Measurements from ENCODE around the gene USP21. TPM values are rescaled to one million over a fixed set of nuclear protein-coding genes. Genes with fewer than 3 reads are reported as not detected.

Gene USP21
- total and polyA plus RNA-seq, 9 of the 15 experiments (the other 6 are each of a cell fraction or from before 2014, with no cell fraction given): 4.9 to 52.4 (median 21.6) TPM

DNA sequence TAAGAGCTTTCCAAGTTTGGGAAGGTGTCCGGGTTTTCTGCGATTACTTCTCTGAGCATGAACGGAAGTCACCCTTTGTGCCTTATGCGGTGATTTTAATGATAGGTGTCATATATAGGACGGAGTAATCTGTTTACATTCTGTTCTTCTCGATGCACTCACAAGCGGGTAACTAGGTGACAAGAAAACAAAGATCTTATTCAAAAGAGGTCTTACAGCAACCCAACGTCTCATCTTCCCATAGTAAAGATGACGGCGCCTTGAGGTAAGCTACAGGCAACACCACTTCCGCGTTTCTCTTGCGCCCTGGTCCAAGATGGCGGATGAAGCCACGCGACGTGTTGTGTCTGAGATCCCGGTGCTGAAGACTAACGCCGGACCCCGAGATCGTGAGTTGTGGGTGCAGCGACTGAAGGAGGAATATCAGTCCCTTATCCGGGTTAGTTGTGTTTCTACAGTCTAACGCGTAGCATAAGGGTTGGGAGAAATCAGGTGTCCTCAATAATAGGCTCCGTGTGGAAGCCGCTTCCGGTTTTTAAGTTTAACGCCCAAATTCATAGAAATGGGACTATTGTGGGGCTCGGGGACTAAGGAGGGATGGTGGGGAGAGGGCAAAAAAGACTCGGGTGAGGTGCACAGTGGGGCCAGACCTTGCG is 5.5 kb upstream of the USP21 start, which contains the start of gene UFC1 (continued):
- TF ChIP-seq, protein P1, sequence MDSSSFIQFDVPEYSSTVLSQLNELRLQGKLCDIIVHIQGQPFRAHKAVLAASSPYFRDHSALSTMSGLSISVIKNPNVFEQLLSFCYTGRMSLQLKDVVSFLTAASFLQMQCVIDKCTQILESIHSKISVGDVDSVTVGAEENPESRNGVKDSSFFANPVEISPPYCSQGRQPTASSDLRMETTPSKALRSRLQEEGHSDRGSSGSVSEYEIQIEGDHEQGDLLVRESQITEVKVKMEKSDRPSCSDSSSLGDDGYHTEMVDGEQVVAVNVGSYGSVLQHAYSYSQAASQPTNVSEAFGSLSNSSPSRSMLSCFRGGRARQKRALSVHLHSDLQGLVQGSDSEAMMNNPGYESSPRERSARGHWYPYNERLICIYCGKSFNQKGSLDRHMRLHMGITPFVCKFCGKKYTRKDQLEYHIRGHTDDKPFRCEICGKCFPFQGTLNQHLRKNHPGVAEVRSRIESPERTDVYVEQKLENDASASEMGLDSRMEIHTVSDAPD (CRISPR knock-in tag; IDR thresholded peaks at IDR 0.05): no peak
- TF ChIP-seq, protein P2, sequence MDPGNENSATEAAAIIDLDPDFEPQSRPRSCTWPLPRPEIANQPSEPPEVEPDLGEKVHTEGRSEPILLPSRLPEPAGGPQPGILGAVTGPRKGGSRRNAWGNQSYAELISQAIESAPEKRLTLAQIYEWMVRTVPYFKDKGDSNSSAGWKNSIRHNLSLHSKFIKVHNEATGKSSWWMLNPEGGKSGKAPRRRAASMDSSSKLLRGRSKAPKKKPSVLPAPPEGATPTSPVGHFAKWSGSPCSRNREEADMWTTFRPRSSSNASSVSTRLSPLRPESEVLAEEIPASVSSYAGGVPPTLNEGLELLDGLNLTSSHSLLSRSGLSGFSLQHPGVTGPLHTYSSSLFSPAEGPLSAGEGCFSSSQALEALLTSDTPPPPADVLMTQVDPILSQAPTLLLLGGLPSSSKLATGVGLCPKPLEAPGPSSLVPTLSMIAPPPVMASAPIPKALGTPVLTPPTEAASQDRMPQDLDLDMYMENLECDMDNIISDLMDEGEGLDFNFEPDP (CRISPR knock-in tag; IDR thresholded peaks at IDR 0.05): no peak
- TF ChIP-seq NBN (IDR thresholded peaks at IDR 0.05; ENCODE audit: low read depth) (peak; percentile 54; the same call in 1 of the 2 replicates), ELF1 (tag; IDR thresholded peaks at IDR 0.05) (peak; percentile 99), ZNF57 (CRISPR knock-in tag; IDR thresholded peaks at IDR 0.05) (no peak), SETDB1 (IDR thresholded peaks at IDR 0.05; ENCODE audit: low read length) (no peak), HNRNPH1 (optimal IDR thresholded peaks at IDR 0.05; ENCODE audit: low read depth, low read length) (no peak), SMARCA5 (IDR thresholded peaks at IDR 0.05) (no peak), HDAC2 (IDR thresholded peaks at IDR 0.05) (no peak), TFAM (CRISPR knock-in tag; conservative IDR thresholded peaks at IDR 0.05) (no peak), CBFB (CRISPR knock-in tag; IDR thresholded peaks at IDR 0.05) (no peak), SAFB2 (IDR thresholded peaks at IDR 0.05; ENCODE audit: borderline replicate concordance, low read depth, low read length, severe bottlenecking) (no peak), BMI1 (IDR thresholded peaks at IDR 0.05; ENCODE audit: low read length) (no peak), SAFB (IDR thresholded peaks at IDR 0.05; ENCODE audit: borderline replicate concordance, low read depth, low read length) (no peak), RBM14 (IDR thresholded peaks at IDR 0.05; ENCODE audit: borderline replicate concordance, insufficient read depth, low read depth, low read length) (no peak), PURB (CRISPR knock-in tag; IDR thresholded peaks at IDR 0.05; ENCODE audit: low read depth) (no peak)
- TF ChIP-seq, protein P3, sequence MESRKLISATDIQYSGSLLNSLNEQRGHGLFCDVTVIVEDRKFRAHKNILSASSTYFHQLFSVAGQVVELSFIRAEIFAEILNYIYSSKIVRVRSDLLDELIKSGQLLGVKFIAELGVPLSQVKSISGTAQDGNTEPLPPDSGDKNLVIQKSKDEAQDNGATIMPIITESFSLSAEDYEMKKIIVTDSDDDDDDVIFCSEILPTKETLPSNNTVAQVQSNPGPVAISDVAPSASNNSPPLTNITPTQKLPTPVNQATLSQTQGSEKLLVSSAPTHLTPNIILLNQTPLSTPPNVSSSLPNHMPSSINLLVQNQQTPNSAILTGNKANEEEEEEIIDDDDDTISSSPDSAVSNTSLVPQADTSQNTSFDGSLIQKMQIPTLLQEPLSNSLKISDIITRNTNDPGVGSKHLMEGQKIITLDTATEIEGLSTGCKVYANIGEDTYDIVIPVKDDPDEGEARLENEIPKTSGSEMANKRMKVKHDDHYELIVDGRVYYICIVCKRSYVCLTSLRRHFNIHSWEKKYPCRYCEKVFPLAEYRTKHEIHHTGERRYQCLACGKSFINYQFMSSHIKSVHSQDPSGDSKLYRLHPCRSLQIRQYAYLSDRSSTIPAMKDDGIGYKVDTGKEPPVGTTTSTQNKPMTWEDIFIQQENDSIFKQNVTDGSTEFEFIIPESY (CRISPR knock-in tag; IDR thresholded peaks at IDR 0.05): no peak
- TF ChIP-seq, protein P4, sequence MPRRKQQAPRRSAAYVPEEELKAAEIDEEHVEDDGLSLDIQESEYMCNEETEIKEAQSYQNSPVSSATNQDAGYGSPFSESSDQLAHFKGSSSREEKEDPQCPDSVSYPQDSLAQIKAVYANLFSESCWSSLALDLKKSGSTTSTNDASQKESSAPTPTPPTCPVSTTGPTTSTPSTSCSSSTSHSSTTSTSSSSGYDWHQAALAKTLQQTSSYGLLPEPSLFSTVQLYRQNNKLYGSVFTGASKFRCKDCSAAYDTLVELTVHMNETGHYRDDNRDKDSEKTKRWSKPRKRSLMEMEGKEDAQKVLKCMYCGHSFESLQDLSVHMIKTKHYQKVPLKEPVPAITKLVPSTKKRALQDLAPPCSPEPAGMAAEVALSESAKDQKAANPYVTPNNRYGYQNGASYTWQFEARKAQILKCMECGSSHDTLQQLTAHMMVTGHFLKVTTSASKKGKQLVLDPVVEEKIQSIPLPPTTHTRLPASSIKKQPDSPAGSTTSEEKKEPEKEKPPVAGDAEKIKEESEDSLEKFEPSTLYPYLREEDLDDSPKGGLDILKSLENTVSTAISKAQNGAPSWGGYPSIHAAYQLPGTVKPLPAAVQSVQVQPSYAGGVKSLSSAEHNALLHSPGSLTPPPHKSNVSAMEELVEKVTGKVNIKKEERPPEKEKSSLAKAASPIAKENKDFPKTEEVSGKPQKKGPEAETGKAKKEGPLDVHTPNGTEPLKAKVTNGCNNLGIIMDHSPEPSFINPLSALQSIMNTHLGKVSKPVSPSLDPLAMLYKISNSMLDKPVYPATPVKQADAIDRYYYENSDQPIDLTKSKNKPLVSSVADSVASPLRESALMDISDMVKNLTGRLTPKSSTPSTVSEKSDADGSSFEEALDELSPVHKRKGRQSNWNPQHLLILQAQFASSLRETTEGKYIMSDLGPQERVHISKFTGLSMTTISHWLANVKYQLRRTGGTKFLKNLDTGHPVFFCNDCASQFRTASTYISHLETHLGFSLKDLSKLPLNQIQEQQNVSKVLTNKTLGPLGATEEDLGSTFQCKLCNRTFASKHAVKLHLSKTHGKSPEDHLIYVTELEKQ (CRISPR knock-in tag; IDR thresholded peaks at IDR 0.05): no peak
